ENCODE data around the gene TOMM5.

DNA sequence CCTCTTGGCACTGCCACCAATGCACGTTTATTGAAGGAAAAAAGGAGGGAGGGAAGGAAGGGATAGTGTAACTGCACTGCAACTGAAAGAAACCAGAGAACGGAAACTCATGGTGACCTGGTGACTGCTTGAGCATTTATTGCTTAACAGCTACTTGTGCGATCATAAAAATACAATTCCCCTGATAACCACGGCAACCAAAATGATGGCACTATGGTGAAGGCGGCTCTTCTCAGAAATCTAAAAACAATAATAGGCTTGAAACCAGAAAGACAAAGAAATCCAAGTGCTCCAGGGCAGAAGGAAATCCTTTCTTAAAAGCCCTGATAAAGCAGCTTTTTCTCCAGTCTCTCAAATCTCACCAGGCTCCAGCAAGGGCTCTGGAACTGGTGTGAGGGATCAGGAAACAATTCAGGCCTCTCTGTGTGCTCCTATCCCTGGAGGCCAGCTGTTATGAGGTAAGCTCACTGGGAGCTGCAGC, 18.1 kb downstream of the TOMM5 start:
- TF ChIP-seq CTCF (IDR thresholded peaks at IDR 0.05) (no peak), ZFX (IDR thresholded peaks at IDR 0.05; ENCODE audit: borderline replicate concordance) (no peak)

All from 22Rv1 (cell line).